H1 (cell line): ENCODE data around the gene GLIS2. TPM values are rescaled to one million over a fixed set of nuclear protein-coding genes. Genes with fewer than 3 reads are reported as not detected.

Experiments used
- CTCF ChIA-PET: fragments of 300-600 bp; sonication (Branson Sonifier 250); formaldehyde crosslinking; loops from one replicate; lab custom pipeline; 2021; ENCODE audit not compliant: partially characterized antibody; lab: Charles Lee
- POLR2A ChIA-PET: fragments of 300-600 bp; sonication (Branson Sonifier 250); formaldehyde crosslinking; loops from one replicate; lab custom pipeline; 2021; ENCODE audit warnings: inconsistent platforms; ENCODE audit not compliant: partially characterized antibody; lab: Charles Lee
- DNase-seq, 2 experiments: peaks; one replicate each; pipeline versions ENCODE4 v3.0.0 to v3.0.0-alpha.2; 2010 to 2022; ENCODE audit warnings: low spot score in 2 of 2, low read depth in 1 of 2, mixed read lengths in 1 of 2
- FAIRE-seq: peaks from 2 replicates; lab custom pipeline; 2011; peaks lifted over from hg19 to GRCh38; lab: Jason Lieb, UNC
- H2AFZ ChIP-seq: 2 replicates; pipeline ENCODE4 v1.8.1; 2012; ENCODE audit warnings: low read length, inconsistent platforms
- H2AK5ac ChIP-seq: 2 replicates; pipeline ENCODE4 v1.6.1; 2013; ENCODE audit warnings: low read depth, low read length
- H2BK120ac ChIP-seq: replicated peaks from 2 replicates; pipeline ENCODE3; 2013; ENCODE audit warnings: low read depth, low read length, inconsistent platforms
- H2BK12ac ChIP-seq: 2 replicates; pipeline ENCODE4 v1.6.1; 2013; ENCODE audit warnings: low read depth, low read length
- H2BK15ac ChIP-seq: 2 replicates; pipeline ENCODE4 v1.6.1; 2013; ENCODE audit warnings: low read length
- H2BK20ac ChIP-seq: 2 replicates; pipeline ENCODE4 v1.6.1; 2013; ENCODE audit warnings: low read length
- H2BK5ac ChIP-seq: 2 replicates; pipeline ENCODE4 v1.6.1; 2013; ENCODE audit warnings: low read depth, low read length
- H3K14ac ChIP-seq: 2 replicates; pipeline ENCODE4 v1.6.1; 2013; ENCODE audit warnings: inconsistent platforms; ENCODE audit not compliant: insufficient read length
- H3K18ac ChIP-seq: 2 replicates; pipeline ENCODE4 v1.6.1; 2013; ENCODE audit warnings: low read length; ENCODE audit errors: extremely low read depth
- H3K23ac ChIP-seq: 2 replicates; pipeline ENCODE4 v1.6.1; 2013; ENCODE audit warnings: inconsistent platforms; ENCODE audit not compliant: insufficient read length
- H3K23me2 ChIP-seq: 2 replicates; pipeline ENCODE4 v1.6.1; 2013; ENCODE audit warnings: low read depth, low read length
- H3K27ac ChIP-seq: 2 replicates; pipeline ENCODE4 v1.6.1; 2011; ENCODE audit warnings: low read depth, low read length, inconsistent platforms
- H3K27me3 ChIP-seq, 4 experiments: replicated peaks in 1 of 4; 1 replicate in 1 of 4; 2 replicates in 3 of 4; pipeline versions ENCODE4 v1.6.1 to v1.8.1; 2011 to 2013; ENCODE audit warnings: low read length in 3 of 4, mild to moderate bottlenecking in 3 of 4, inconsistent platforms in 2 of 4, mixed read lengths in 2 of 4, moderate library complexity in 1 of 4; ENCODE audit not compliant: control insufficient read depth in 3 of 4, insufficient read depth in 3 of 4; ENCODE audit errors: extremely low read depth in 1 of 4
- H3K36me3 ChIP-seq, 4 experiments: 2 replicates each; pipeline versions ENCODE4 v1.6.1 to v1.8.1; 2011 to 2013; ENCODE audit warnings: mild to moderate bottlenecking in 4 of 4, low read length in 3 of 4, moderate library complexity in 2 of 4, control low read depth in 1 of 4, inconsistent platforms in 1 of 4; ENCODE audit not compliant: insufficient read depth in 4 of 4, control insufficient read depth in 2 of 4
- H3K4ac ChIP-seq: replicated peaks from 2 replicates; pipeline ENCODE3; 2013; ENCODE audit warnings: low read length, low read depth, mixed read lengths, inconsistent platforms; ENCODE audit not compliant: insufficient read length
- H3K4me1 ChIP-seq, 4 experiments: replicated peaks in 1 of 4; 1 replicate in 1 of 4; 2 replicates in 3 of 4; pipeline versions ENCODE4 v1.6.1 to v1.8.1; 2011 to 2013; ENCODE audit warnings: low read length in 3 of 4, inconsistent platforms in 2 of 4, mixed read lengths in 1 of 4; ENCODE audit not compliant: insufficient read depth in 4 of 4, control insufficient read depth in 3 of 4
- H3K4me2 ChIP-seq, 2 experiments: 2 replicates each; pipeline versions ENCODE4 v1.6.1 to v1.8.1; 2011 to 2013; ENCODE audit warnings: low read depth in 2 of 2, low read length in 2 of 2, control low read depth in 1 of 2, inconsistent platforms in 1 of 2, mild to moderate bottlenecking in 1 of 2; ENCODE audit not compliant: insufficient read depth in 1 of 2
- H3K4me3 ChIP-seq, 4 experiments: fragments of 200-600, 300-600 bp in 1 of 4; sonication (generic), shearing (Covaris generic), sonication (Bioruptor Twin) in 1 of 4; 2 replicates each; pipeline versions ENCODE4 v1.5.1 to v1.8.1; 2011 to 2016; ENCODE audit warnings: low read length in 4 of 4, low read depth in 3 of 4, control low read depth in 2 of 4, inconsistent platforms in 2 of 4, mild to moderate bottlenecking in 2 of 4, mixed read lengths in 1 of 4, moderate library complexity in 1 of 4; ENCODE audit not compliant: insufficient read depth in 2 of 4; ENCODE audit errors: extremely low read depth in 1 of 4
- H3K56ac ChIP-seq: replicated peaks from 2 replicates; pipeline ENCODE3; 2013; ENCODE audit warnings: low read depth, mild to moderate bottlenecking, mixed read lengths, low read length, inconsistent platforms; ENCODE audit not compliant: insufficient read length
- H3K79me1 ChIP-seq: 2 replicates; pipeline ENCODE4 v1.6.1; 2013; ENCODE audit warnings: low read depth, low read length, control low read depth
- H3K79me2 ChIP-seq, 2 experiments: 2 replicates each; pipeline versions ENCODE4 v1.6.1 to v1.8.1; 2012 to 2013; ENCODE audit warnings: low read length in 2 of 2, mild to moderate bottlenecking in 2 of 2, inconsistent platforms in 1 of 2; ENCODE audit not compliant: insufficient read depth in 2 of 2, control insufficient read depth in 1 of 2
- H3K9ac ChIP-seq, 4 experiments: replicated peaks in 1 of 4; 1 replicate in 1 of 4; 2 replicates in 3 of 4; pipeline versions ENCODE4 v1.6.1 to v1.8.1; 2011 to 2013; ENCODE audit warnings: low read depth in 3 of 4, low read length in 3 of 4, control low read depth in 2 of 4, mild to moderate bottlenecking in 2 of 4, moderate library complexity in 2 of 4, inconsistent platforms in 1 of 4; ENCODE audit errors: extremely low read depth in 1 of 4
- H3K9me3 ChIP-seq, 2 experiments: 2 replicates each; pipeline versions ENCODE4 v1.6.1 to v1.8.1; 2012 to 2013; ENCODE audit warnings: mild to moderate bottlenecking in 2 of 2, moderate library complexity in 2 of 2, control low read depth in 1 of 2, inconsistent platforms in 1 of 2, low read depth in 1 of 2, low read length in 1 of 2, mixed read lengths in 1 of 2; ENCODE audit not compliant: insufficient read depth in 2 of 2
- H4K20me1 ChIP-seq, 2 experiments: replicated peaks in 1 of 2; 2 replicates each; pipeline versions ENCODE3 to v1.8.1; 2011 to 2013; ENCODE audit warnings: inconsistent platforms in 2 of 2, low read length in 2 of 2, mild to moderate bottlenecking in 1 of 2; ENCODE audit not compliant: insufficient read depth in 2 of 2, control insufficient read depth in 1 of 2
- H4K5ac ChIP-seq: 2 replicates; pipeline ENCODE4 v1.6.1; 2013; ENCODE audit warnings: low read length, low read depth, mixed read lengths, inconsistent platforms; ENCODE audit not compliant: insufficient read length
- H4K8ac ChIP-seq: 2 replicates; pipeline ENCODE4 v1.8.0; 2013; ENCODE audit warnings: mild to moderate bottlenecking, moderate library complexity, low read length, inconsistent platforms; ENCODE audit not compliant: insufficient read depth; ENCODE audit errors: extremely low read depth
- H4K91ac ChIP-seq: replicated peaks from 2 replicates; pipeline ENCODE3; 2013; ENCODE audit warnings: low read length, mixed read lengths, inconsistent platforms; ENCODE audit not compliant: insufficient read length
- KDM5A ChIP-seq: fragments of 200-600 bp; IDR thresholded peaks from 2 replicates; pipeline ENCODE4 v1.7.1; 2012; ENCODE audit warnings: mild to moderate bottlenecking, low read length, inconsistent platforms, mixed read lengths
- WGBS, 2 experiments: shearing (Covaris generic) in 1 of 2; methylation state at CpG; one replicate each; pipeline versions ENCODE4 v1.1.6 to v1.1.7; 2013 to 2015; ENCODE audit warnings: low lambda C conversion rate in 2 of 2, mixed read lengths in 2 of 2, inconsistent platforms in 1 of 2, low coverage in 1 of 2, missing lambda C conversion rate in 1 of 2; ENCODE audit not compliant: insufficient replicate concordance in 2 of 2, insufficient coverage in 1 of 2, insufficient read length in 1 of 2; ENCODE audit errors: extremely low coverage in 1 of 2, missing lambda C conversion rate in 1 of 2; 5-methylcytosine and 5-hydroxymethylcytosine counted together
- polyA plus RNA-seq, 7 experiments: library from polyadenylated mRNA; depleted of rRNA in 3 of 7; stranded (reverse) in 5 of 7; unstranded in 2 of 7; fragments of >200 nt in 5 of 7; fragments of 200-250 nt in 2 of 7; gene quantifications; 1 replicate in 5 of 7; 2 replicates in 1 of 7; 4 replicates in 1 of 7; pipeline versions ENCODE4 v1.2.1 to v1.2.3, GENCODE V29; 2011 to 2013; ENCODE audit warnings: missing spikeins in 2 of 7, mixed read lengths in 2 of 7
- total RNA-seq: library from RNA; stranded (reverse); fragmentation: NEBNext Ultra II Directional; extraction: Animal tissue kit (Norgen Biotek cat#: 25700); gene quantifications from 2 replicates; pipeline ENCODE4 v1.2.1, GENCODE V29; 2021

Gene GLIS2
- total and polyA plus RNA-seq, 2 of the 8 experiments (the other 6 are each of a cell fraction or from before 2014, with no cell fraction given): 4.3 to 17.4 TPM

- ChIA-PET POLR2A (interaction anchor here (0.8 to 16.2 kb wide), 7 partner anchors 8 to 72 kb away, joined by 3 to 154 read pairs (median 4); partner anchors contain the start of genes GLIS2, PAM16 and TFAP4), CTCF (interaction anchor here (0.7 to 17.1 kb wide), 11 partner anchors 13 to 135 kb away, joined by 3 to 211 read pairs (median 10); no protein-coding TSS in a partner anchor)
- no peak for TF ChIP-seq KDM5A
- H3K18ac ChIP-seq: no peak overlapping the region
- H3K27ac ChIP-seq: no peak overlapping the region
- H3K36me3 ChIP-seq: peaks cover 0 to 6% (median 0%) of the 10 kb centered on the region in 4 experiments; a peak in 3 of 8 replicates
- H2AK5ac ChIP-seq: no peak overlapping the region
- FAIRE-seq: no peak
- H3K14ac ChIP-seq: no peak overlapping the region
- H2BK20ac ChIP-seq: no peak overlapping the region
- no peak overlapping the region for H2BK15ac ChIP-seq
- H4K5ac ChIP-seq: no peak overlapping the region
- peaks cover 7% of the 10 kb centered on the region for H3K79me1 ChIP-seq
- no peak overlapping the region for H3K4me3 ChIP-seq
- peaks cover 0 to 7% of the 10 kb centered on the region in 2 experiments; a peak in 2 of 4 replicates for H3K79me2 ChIP-seq
- no peak overlapping the region for H2BK5ac ChIP-seq
- H3K9ac ChIP-seq: no peak overlapping the region
- H2BK120ac ChIP-seq: no peak overlapping the region
- H4K8ac ChIP-seq: no peak overlapping the region
- no peak overlapping the region for H3K4ac ChIP-seq
- H3K23ac ChIP-seq: no peak overlapping the region
- H3K9me3 ChIP-seq: no peaks in the 10 kb centered on the region
- H3K4me2 ChIP-seq: no peak overlapping the region
- H3K27me3 ChIP-seq: no peaks in the 10 kb centered on the region
- H2BK12ac ChIP-seq: no peak overlapping the region
- no peak overlapping the region for H2AFZ ChIP-seq
- peaks cover 3 to 20% of the 10 kb centered on the region in 2 experiments for H4K20me1 ChIP-seq
- H3K4me1 ChIP-seq: peaks cover 5 to 10% (median 7%) of the 10 kb centered on the region in 4 experiments
- DNase-seq: no peak
- H3K56ac ChIP-seq: no peak overlapping the region
- H4K91ac ChIP-seq: no peak overlapping the region
- 94% methylated on average over 9 of the region's 9 CpGs; no CpG with 5 or more reads in 1 of the 2 experiments for WGBS, 2 experiments
- no peaks in the 10 kb centered on the region for H3K23me2 ChIP-seq
Observed at GRCh38 chr16:4333308-4333638, 17.4 kb downstream of the GLIS2 start.
